CD4-positive, alpha-beta T cell treated with Interleukin-4 for 4 hours (primary cell): ENCODE results near the gene SERPINB7.

Experiments used
- DNase-seq: peaks from one replicate; pipeline ENCODE4 v3.0.0-alpha.2; 2020

SERPINB7 gene

DNA sequence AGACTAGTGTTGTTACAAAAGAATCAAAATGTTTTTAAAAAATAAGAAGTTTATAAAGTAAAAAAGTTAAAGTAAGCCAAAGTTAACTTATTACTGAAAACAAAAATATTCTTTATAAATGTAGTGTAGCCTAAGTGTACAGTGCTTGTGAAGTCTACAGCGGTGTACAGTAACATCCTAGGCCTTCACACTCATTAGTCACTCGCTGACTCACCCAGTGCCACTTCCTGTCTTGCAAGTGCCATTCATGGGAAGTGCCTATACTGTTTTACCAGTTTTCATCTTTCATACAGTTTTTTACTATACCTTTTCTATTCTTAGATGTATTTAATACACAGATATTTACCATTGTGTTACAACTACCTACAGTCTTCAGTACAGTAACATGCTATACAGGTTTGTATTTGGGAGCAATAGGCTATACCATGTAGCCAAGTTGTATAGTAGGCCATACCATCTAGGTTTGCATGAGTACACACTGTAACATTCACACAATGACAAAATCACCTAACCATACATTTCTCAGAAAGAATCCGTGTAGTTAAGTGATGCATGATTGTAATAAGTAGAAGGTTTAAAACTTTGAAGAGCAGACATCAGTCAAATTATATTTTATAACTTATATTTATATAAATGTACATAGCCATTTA lies 13.4 kb downstream of the SERPINB7 start:
- peak; percentile 60 for DNase-seq

DNA sequence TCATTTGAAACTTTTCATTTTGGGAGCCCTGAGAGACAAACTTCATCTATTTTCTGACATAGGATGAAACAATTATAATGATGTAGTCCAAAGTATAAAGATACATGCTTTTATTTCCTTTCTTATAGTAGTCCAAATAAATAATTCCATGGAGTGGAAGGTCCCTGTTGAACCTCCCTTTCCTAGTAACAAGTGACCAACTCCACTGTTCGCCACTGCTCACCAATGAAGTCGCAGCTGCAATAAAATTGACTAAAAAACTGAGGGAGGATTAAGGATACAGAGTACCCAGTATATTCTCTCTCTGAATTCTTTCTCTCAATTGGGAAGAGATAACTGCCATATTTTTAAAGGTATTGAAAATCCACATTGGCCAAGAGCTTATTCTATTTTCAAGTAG lies 14.1 kb downstream of the SERPINB7 start:
- no peak for DNase-seq

DNA sequence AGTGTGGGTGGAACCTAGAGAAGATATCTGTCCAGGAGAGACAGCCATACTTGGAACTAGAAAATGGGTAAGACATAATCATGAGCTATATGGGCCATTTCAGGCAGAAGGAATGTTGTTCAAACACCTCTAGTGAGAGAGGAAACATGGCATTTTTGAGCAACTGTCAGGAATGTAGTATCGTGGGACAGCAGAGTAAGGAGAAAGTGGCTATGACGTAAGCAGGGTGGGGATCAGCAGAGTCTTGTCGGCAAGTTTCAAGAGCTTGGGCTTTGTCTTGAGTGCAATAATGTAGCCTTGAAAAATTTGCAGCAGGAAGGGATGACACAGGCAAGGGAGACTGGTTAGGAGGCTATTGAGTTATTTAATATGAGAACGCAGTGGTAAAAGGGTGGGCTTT lies 20.4 kb downstream of the SERPINB7 start:
- no peak for DNase-seq

DNA sequence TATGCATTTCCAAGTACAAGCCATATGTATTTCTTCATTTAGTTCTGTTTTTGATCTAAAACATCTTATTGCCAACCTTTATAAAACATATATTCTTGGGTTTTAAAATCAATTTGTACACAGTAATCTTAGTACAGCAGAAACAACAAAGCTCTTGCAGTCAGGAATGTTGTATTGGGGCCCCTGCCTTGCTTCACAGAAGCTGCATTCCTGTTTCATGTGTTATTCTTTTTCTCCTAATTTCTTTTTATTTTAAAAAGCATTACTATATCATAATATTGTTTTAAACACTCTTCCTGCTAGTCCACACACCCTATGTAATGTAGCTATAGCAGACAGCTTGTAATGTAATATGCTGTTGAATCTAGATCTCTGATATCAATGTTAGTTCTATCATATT lies 24.0 kb downstream of the SERPINB7 start:
- DNase-seq = no peak

DNA sequence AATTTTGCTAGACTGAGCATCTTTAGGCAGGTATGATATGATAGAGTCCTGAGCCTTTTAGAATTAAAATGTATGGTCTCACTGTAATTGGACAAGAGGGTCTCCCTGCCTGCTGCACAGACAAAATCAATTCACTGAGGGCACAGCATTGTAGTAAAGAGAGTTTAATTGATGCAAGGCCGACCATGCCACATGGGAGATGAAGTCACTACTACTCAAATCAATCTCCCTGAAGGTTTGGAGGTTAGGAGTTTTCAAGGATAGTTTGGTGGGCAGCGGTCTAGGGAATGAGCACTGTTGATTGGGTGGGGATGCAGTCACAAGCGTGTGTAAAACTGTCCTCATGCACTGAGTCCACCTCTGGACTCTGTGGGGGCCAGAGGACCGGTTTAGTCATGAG lies 26.1 kb downstream of the SERPINB7 start:
- DNase-seq = no peak

DNA sequence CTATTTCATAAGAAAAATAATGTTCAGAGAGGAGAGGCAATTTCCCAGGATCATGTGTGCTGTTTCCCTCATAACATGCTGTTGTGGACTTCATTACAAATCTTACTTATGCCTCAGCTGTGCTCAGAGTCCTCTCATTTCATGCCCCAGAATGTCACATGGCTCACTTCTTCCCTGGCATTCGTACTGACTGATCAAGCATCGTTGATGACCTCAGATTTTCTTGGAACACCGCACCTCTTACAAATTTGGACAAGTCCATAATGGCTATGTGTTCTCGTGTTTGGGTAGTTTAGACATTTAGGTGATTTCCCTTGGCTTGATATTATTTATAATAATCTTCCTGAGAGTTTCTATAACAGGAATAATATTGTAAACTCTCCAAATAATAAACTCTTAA lies 32.9 kb downstream of the SERPINB7 start:
- no peak for DNase-seq

DNA sequence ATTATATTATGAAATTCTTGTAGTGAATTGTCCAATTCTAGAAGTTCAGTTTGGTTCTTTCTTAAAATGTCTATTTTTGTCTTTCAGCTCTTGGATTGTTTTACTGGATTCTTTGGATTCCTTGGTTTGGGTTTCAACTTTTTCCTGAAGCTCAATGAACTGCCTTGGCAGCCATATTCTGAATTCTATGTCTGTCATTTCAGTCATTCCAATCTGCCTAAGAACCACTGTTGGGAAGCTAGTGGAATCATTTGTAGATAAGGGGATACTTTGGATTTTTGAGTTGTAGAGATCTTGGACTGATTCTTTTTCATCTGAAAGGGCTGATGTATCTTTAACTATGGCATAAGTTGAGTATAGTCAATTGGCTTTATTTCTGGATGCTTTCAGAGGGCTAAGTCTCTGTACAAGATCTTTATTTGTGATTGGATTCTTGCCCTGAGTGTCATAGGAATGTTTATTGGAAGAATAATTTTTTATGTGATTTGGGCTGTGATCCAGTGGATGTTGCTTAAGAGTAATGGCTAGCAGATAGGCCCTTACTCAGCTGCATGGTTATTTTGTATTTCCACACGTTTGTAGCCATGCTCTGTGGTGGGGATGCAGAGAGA lies 42.3 kb downstream of the SERPINB7 start:
- DNase-seq = no peak

DNA sequence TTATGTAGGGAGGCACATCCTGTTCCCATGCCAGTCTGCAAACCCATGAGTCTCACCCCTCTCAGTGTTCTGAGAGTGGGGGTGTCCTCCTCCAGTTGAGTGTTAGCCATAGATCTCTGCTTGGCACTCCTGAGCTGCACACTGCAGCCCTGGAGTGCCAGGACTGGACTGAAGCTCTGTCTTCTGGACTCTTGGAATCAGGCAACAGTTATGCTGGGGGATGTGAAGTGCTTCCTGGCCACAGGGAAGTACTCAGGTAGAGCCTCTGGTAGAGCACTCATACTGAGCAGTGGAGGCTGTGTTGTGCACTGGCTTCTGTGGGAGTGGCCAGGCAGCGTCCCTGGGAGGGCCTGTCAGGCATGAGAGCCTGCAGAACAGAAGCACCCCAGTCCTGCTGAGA lies 43.0 kb downstream of the SERPINB7 start:
- DNase-seq = no peak

DNA sequence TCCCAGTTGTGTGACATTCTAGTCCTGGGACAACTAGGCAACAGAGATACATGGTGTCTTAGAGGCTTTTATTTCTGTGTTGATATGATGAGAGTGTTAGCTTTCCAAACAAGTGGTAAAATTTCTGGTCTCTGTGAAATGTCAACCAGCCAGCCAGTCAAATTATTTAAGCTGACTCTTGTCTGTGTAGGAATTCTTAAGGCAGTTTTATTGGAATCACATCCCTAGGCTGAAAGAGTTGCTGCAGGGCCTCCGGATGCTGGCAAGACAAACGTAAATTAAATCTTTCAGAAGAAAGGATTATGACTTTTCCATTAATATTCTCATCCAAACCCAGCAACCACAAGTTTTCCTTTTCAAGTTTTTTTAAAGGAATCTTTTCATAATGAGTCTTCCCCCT lies 44.6 kb downstream of the SERPINB7 start:
- no peak for DNase-seq

DNA sequence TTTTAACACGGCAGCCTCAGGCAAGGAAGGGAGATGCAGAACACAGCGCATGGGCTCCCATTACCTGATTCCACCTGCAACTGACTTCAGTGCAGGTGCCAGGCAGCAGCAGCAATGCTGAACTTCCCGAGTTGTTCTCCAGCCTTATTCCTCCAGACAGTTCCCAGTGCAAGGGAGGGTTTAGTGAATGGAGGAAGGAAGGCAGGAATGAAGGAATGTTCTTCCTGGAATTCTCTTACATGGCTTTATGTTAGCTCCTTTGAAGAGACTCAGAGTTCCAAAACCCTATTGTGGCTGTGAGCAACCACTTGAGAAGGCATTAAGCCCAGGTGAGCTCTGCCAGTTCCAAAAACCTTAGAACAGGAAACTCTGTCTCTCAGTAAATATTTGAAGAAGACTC lies 45.5 kb downstream of the SERPINB7 start:
- no peak for DNase-seq

DNA sequence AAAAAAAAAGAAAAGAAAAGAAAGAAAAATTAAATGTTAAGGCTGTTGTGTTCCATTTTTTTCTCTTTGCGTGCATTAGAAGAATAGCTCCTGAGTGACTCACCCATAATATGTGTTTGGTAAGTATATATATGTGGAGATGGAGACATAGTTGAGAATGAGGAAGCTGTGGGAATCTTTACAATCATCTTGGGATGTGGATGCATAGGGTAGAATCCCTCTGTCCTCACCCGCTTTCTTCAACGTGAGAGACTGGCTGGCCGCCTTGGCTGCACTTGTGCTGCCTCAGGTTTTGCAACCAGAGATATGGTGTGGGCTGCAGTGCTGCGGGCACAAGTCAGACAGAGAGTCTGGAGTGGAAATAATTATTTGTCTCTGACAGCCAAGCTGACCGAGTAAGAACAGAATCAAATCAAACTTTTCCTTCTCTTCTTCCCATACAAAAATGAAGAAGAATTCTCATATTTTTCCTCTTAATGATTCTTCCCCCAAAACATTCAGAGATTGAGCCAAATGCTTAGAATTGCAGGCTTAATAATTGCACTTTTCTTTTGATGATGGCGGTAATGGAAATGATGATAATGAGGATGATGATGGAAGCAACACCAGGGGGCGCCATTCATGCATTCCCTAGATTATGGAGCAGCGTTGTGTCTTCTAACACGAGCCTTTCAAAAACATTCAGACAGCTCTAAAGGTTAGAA lies 48.5 kb downstream of the SERPINB7 start:
- no peak for DNase-seq

DNA sequence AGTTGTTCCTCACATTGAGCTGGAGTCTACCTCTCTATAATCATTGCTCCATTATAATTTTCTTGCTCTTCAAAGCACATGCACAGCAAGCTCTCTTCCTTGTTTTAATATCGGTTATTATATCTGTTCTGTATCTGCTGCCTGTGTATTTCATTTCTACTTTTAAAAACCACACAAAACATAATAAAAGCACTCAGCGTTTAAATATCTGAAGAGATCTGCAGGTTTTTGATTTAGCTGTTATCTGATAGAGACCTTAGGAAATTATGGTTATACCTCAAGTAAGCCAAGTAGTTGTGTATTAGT lies 49.0 kb downstream of the SERPINB7 start:
- DNase-seq = no peak

DNA sequence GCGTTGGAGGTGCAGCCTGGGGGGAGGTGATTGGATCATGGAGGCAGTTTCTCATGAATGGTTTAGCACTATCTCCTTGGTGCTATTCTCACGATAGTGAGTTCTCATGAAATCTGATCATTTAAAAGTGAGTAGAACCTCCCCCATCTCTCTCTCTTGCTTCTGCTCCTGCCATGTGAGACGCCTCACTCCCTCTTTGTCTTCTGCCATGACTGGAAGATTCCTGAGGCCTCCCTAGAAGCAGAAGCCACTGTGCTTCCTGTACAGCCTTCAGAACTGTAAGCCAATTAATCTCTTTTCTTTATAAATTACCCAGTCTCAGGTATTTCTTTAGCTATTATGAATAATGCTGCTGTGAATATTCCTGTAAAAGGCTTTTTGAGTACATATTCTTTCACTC lies 52.9 kb downstream of the SERPINB7 start:
- no peak for DNase-seq

DNA sequence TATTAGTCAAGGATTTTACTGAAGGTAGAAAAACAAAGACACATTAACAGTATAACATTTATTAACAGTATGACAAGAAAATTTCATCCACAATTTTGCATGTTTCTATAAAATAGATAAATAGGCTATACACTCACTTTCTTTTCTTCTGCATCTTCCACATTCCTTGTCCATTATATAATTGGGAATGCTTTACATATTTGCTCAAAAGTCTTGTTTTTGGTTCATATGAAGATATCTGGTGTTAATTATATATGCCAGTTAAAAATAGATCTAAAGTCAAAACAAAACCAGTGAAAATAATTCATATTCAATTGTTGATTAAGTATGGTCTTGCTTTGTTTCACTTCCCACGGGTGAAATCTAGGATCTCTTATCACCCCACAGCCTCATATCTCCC lies 53.4 kb downstream of the SERPINB7 start:
- no peak for DNase-seq

DNA sequence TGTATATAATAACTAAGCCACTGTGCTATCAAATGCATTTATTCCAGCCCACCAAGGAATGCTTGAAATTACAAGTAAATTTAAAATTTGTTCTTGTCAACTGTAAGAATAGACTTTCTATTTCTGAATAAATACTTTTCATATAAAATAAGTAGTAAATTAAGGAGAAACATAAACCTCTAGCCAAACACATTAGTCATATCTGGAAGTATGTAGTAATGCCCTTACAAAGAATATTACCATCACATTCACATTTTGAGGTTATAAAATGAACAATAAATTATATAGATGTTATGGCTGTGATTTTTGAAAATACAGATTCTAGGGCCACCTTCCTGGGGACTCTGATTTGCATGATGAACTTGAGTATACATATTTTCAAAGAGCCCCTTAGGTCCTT lies 54.7 kb downstream of the SERPINB7 start:
- no peak for DNase-seq

DNA sequence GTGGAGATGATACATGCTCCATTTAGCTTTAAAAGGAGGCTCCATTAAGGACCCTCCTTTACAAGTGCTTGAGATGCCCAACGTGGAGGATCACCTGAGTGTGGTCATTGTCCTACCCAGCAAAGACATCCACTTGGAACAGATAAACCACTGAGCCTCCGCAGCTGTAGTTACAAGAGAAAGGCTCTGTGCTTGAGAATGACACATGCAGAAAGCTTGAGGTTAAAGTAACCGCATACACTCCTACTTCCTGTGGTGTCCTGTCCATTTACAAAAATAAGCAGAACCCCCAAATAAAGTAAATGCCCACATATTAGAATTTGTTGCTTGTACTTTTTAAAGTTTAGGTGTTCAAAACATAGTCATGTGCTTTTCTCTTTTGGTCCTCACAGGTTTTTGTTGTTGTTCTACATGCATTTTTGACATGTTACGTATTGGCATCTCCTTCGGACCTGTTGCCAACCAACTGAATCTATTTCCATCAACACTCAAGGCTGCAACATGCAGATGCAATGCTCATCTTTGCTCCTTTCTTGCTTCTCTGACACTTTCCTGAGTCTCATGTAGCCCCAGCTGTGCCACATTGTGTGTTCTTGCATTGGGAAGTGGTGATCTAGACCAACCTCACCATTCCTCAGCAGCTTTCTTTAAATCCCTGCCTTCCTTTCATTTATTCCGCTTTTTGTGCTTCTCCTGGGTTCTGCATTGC lies 56.0 kb downstream of the SERPINB7 start:
- no peak for DNase-seq

DNA sequence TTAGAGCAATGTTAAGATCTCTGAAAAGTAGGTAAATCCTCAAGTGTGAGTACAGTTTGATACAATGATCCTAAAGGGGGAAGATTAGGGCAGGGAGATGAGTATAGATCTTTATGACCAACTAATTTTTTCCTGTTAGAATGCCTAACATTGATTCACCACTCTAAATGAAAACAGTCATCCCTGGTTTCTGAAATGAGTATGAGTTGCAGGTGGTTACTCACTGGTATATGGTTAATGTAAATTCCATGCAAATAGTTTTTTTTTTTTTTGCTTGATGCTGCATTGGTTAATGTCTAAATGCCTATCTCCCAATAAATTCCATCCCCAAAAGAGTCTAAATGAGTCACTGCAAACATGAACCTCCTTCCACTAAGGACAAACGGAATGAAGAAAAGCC lies 57.3 kb downstream of the SERPINB7 start:
- DNase-seq = no peak

DNA sequence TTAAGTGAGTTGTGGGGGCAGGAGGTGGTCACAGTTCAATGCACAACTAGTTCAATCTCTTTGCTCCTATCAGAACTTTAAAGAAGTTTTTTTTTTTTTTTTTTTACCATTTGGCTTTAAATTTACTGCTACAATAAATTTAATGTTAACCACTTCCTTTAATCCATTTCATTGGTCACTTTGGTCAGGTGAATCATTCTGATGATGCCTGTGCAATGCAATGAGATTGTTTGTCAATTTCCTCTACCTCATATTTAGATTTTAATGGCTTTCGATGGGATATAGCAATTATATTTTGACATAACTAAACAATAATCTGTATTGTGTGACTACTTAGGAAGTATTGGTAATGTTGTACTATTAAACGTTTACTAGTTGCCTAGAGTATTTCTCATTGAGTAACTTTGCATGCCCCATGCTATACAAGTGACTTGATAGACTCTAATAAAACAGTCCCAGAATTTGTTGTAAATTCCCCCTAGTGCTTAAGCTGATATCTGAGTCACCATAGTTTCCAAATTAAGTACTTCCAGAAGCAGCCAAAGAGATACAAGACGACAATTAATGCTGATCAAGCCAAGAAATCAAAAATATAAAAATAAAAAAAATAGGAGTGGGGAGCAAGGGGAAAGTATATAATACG lies 59.4 kb downstream of the SERPINB7 start:
- DNase-seq = no peak

DNA sequence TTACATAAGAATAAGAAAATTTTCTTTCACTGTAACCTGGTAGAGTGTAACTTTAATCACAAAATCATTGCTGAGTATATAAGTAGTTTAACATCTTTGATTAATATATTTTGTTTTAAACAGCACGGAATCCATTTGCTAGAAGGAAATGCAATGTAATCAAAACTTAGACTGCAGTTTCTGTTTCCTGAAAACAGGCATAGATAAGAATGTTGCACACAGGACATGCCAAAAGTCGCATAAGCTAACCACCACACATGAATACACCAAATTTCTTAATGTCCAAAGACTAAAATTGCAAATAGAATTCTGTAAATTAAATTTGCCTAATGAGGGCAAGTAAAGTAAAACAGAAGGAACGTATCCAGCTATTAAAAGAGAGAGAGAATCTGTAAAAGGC lies 61.2 kb downstream of the SERPINB7 start:
- DNase-seq = no peak

DNA sequence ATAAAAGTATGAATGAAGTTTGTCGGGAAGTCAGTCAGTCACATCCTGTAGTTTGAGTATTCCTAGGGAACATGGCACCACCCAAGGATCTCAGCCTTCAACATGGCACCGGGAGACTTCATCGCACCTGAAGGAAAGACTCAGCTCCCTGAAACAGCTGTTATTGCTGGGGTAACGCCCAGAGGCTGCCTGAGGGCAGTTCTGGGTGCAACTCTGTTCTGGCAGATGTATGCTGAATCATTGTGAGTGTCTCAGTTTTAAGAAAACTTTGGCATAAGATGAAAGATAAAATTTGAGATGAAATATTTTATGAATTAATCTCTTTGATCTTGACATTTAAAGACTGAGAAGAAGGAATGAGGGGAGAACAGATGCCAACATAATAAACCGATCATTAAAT lies 62.4 kb downstream of the SERPINB7 start:
- DNase-seq = no peak

DNA sequence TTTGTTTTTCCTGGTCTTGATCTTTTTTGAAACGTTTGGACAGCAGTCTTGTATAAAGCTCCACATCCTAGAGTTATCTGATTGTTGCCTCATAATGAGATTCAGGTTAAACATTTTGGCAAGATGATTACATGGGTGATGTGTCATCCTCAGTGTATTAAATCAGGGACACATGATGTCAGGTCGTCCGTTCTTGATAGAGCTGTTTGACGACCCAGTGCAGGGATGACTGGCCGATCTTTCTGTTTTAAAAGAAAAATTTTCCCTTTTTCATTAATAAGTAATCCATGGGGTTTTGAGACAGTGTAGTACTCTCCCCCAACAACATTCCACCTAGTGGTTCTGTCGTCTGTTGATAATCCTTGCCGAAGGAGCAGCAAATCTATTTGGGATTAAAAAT lies 67.8 kb downstream of the SERPINB7 start:
- no peak for DNase-seq

DNA sequence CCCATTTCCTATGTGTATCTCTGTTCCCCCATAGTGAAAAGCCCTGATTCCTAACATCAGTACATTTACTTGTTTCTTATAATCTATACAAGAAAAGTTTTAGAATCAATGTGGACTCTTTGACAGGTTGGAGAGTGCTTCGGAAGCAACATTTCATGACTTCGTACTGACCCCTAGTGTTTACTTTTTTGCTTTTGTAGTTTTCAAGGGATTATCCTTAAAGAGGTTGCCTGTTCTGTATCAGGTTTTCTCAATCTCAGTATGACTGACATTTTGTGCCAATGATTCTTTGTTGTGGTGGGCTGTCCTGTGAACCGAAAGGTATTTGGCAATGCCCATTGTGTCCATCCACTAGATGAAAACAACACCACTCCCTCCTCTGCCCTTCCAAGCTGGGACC lies 69.0 kb downstream of the SERPINB7 start:
- DNase-seq = no peak

DNA sequence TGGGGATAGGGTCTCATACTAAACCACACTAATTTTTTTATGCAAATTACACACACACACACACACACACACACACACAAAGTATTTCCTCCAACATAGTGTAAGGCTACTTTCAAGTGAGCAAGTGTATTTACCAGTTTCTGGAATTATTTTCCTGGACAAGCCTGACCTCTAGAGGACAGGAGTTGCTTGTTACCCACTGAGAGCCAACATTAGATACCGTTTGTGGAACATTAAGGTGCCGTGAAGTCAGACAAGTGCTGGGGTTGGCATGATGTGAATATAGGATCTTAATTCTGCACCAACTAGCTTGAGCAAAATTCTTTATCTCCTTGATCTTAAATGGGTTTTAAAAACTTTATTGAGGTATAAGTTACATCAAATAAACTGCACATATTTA lies 72.9 kb downstream of the SERPINB7 start:
- no peak for DNase-seq

DNA sequence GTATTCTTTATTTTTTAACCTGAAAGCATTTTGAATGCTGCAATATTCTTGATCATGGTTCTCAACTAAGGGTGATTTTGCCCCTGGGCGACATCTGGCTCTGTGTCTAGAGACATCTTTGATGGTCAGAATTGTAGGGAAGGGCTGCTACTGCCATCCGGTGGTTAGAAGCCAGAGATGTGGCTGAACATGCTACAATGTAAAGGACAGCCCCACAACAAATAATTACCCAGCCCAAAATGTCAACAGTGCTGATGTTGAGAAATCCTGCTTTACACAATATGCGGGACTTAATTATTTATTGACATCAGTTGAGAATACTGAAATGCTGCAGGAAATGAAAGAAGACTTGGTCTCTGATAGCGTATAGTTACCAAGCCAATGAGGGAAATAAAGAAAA lies 74.8 kb downstream of the SERPINB7 start:
- DNase-seq = no peak
